Middle frontal gyrus (tissue), 1 donor: Measurements from ENCODE around the gene C1QTNF5.
A peak's percentile ranks its signal among the peaks of the same experiment; 100 is the strongest.
"Not testable (repeated sequence)": the region's sequence is repeated elsewhere in the genome, so short reads cannot be mapped to it uniquely, and the experiment has no call there.

Source experiments
- DNase-seq: peaks from one replicate; pipeline ENCODE4 v3.0.0-alpha.2; 2015; ENCODE audit warnings: low spot score; ENCODE audit errors: extremely low spot score

C1QTNF5 gene, protein sequence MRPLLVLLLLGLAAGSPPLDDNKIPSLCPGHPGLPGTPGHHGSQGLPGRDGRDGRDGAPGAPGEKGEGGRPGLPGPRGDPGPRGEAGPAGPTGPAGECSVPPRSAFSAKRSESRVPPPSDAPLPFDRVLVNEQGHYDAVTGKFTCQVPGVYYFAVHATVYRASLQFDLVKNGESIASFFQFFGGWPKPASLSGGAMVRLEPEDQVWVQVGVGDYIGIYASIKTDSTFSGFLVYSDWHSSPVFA

DNA sequence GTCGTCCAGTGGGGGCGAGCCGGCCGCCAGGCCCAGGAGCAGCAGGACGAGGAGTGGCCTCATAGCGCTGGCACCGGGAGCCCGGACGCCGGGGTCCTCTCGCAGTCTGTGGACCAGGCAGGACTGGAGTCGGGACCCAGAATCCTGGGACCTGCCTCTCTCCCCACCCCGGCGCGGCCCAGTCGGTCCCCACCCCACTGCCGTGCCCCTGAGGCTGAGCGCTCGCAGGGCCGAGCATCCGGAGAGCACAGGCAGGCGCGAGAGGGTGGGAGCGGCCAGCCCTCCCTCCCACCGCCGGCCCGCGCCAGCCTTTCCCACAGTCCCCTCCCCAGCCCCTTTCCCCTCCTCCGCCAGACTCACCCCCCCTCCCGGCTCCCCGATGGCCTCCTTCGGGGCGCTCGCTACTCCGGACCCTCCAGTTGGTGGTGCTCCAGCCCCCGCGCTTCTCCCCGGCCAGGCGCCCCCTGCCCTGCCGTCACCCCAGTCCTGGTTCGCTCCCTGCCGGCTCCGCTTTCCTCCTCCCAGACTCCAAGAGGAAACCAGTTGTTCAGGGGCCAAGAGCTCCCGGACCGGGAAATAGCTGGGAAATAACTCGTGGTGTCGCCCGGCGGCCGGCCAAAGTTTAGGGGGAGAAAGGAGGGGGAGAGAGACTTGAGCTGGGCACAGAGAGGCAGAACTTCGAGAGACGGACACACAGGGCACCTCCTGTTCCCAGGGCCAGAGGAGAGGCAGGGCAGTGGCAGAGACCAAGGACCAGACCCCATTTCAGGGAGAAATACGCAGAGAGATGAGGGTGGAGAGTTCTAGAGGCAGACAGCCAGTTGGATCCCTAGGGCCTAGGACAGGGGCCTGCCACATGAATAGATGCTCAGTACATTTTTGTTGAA, at the start of gene C1QTNF5:
Gene C1QTNF5 (minus strand): TSS at position 549 of the 887 bp plus-strand sequence. CDS start 486 bp downstream, at position 63.
- DNase-seq: no peak

DNA sequence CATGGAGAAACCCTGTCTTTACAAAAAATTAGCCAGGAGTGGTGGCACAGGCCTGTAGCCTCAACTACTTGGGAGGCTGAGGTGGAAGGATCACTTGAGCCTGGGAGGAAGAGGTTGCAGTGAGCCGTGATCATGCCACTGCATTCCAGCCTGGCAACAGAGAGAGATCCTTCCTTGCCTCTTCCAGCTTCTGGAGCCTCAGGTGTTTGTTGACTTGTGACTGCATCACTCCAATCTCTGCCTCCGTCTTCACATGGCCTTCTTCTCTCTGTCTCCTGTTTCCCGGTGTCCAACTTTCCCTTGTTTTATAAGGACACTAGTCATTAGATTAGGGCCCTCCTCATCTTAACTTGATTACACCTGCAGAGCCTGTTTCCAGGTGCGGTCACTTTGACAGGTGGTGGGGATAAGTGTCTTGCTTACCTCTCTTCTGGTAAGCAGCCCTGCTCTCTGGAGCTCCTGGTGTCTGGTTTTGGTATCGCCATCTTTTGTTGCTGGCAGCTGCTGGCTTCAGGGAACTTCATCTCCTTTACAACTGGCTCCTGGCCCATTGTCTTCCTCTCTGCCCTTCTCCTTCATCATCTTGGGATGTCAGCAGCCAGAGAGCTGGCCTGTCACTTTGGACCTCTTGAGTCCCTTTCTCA, 49.0 kb upstream of the C1QTNF5 start:
- DNase-seq: no peak

- DNase-seq: no peak
Observed at GRCh38 chr11:119388103-119388502, 47.4 kb upstream of the C1QTNF5 start.

GRCh38 chr11:119384332-119384731, 43.6 kb upstream of the C1QTNF5 start:
- DNase-seq: no peak

GRCh38 chr11:119382513-119382912, 41.8 kb upstream of the C1QTNF5 start:
- DNase-seq: not testable (repeated sequence)

- no peak for DNase-seq
Observed at GRCh38 chr11:119382101-119382500, 41.4 kb upstream of the C1QTNF5 start.

- DNase-seq: peak; percentile 98
Observed at GRCh38 chr11:119381181-119381988, 40.7 kb upstream of the C1QTNF5 start, which contains the start of gene USP2. USP2 (minus strand) TSS chr11:119381690; CDS start chr11:119373480, 8,210 bp downstream.

DNA sequence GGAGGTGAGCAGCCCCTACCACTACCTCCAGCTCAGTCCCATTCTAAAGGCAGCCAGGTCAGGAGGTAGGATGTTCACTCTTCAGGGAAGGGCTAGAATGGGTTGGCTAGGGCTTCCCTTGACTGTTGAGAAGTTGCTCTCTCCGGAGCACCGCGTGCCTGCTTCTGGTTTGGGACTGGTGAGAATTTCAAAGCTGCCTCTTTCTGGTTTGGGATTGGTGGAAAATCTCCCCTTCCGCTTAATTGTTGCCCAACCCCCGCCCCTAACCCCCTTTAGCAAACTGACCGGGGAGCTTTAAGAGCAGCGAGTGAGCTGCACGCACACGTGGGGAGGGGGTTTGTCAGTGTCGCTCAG, 40.1 kb upstream of the C1QTNF5 start:
- DNase-seq: no peak

DNA sequence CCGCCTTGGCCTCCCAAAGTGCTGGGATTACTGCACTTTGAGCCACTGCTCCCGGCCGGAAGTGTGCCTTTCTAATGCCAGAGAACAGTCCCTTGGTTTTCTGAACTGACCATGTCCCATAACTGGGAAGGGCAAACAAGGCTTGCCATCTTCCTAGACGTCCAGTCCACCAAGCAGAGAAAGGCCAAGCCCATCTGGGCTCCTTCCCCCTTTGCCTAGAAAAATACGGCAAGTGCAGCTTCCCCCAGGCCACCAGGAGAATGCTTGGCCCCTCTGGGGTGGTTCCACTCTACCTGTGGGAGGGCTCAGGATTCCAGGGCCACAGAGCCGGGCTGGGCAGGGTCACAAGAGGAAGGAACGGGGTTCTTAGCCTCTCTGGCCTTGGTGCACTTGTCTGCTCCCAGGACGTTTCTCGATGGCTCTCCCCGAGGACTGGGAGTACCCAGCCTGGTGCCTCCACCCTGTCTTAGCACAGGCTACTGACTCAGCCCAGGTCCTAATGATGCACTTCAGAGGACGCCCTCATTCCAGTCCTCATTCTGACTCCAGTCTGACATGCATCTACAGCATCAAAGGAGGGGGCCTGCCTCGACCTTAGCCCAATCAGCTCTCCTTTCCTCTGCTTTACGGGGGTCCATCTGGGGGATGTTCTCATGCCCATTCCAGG, 39.6 kb upstream of the C1QTNF5 start:
- no peak for DNase-seq

GRCh38 chr11:119378851-119379465, 38.3 kb upstream of the C1QTNF5 start:
- no peak for DNase-seq

- no peak for DNase-seq
Observed at GRCh38 chr11:119377961-119378667, 37.4 kb upstream of the C1QTNF5 start.

DNA sequence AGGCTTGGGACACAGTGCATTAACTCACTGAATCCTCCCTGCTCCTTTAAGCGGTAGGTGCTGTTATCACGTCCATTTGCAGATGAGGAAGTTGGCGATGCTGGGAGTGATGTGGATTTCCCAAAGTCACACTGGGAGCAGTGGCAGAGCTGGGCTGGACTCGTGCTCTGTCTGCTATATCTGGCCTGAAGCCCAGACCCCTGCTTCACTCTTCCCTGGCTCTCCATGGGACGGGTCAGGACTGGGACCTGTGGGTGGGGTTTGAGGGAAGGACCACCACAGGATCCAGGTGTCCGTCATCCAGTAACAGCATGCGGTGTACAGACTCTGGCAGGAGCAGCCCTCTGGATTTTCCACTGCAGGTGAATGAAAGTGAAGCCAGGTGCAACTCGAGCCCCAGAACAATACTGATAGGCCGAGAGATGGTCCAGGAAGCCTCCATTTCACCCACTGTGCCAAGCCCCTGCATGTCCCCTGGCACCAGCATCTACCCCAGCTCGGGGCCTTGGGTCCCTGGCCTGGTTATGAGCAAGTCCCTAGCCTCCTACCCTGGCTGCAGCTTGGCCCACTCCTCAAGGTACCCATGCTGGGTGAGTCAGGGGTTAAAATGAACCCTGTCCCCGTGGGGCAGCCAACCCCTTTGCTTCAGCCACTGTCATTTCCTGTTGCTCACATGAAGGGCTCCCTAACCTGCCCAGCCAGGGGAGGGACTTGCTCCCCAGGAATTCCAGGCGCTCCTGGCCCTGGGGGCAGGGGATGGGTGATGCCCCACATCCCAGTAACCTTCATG, 36.6 kb upstream of the C1QTNF5 start:
- DNase-seq: no peak

- DNase-seq: no peak
Observed at GRCh38 chr11:119376197-119376847, 35.6 kb upstream of the C1QTNF5 start.

DNA sequence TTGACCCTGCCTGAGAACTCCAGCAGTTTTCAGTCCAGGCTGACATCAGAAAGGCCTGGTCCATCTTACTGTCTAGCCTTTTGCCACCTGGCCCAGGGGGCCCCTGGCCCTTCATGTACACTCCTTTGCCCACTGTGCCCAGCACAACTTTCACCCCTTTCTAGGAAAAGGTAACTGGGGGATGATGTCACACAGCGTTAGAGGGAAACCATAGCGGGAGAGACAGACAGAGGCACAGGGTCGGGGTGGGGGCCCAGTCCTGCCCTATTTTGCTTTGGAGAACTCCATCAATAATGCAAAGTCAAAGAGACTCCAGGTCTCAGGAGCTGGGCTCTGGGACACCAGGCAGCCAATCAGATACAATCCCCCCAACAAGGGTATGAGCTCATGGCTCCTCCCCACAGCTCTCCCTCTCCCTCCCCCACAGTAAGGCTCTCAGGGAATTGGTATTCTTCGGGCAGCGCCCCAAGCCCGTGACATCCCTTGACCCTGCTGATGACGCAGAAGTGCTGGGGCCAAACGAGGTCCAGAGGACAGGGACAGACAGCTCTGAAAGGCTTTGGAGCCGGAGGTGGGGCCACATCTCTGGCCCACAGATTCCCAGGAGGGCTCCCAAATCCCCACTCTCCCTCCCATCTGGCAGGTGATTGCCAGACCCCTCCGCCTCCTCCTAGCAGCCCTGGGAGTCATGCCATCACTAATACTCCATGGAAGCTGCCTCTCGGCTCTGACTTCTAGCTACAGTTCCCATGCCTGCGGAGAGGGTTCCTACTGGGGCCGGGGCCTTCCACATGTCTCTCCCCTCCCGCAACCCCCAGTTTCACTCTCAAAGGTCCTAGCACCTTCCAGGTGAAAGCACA, 34.9 kb upstream of the C1QTNF5 start:
- no peak for DNase-seq

GRCh38 chr11:119374632-119375336, 34.1 kb upstream of the C1QTNF5 start:
- no peak for DNase-seq

DNA sequence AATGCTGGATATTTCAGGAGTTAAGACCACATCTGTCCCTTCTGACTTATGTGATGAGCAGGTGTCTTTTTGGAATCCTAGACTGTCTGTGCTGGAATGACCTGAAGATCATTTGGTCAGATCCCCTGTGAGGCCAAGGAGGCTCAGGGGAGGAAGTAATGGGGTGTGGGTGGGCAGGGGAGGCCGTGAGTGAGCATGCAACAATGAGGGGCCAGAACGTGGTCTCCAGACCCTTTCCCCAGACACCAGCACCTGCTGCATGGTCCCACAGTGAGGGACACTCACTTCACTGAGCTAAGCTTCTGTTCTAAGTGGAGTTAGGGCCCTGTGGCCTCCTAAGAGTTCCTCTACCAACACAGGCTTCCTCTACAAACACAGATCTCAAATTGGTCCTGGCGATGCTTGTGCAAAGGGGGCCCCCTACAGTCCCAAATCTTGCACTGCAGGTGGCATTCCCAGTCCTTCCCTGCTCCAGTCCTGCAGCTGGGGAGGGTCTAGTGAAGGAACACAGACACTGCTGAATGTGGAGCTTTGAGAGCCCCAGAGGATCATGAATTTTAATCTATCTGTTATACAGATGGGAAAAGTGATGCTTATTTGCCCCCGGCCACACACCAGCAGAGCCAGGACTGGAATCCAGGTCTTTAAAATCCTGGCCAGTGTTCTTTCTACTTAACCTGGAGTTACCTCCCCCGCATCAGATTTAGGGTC, 33.4 kb upstream of the C1QTNF5 start:
- no peak for DNase-seq
